SK-N-SH treated with all-trans-retinoic acid at 6 μM for 48 hours (cell line): Measurements from ENCODE around the gene PPM1H.

Source experiments
- ARNTL ChIP-seq: fragments of 450-650 bp; formaldehyde crosslinking; IDR thresholded peaks from 2 replicates; pipeline ENCODE4 v1.5.0; 2020; ENCODE audit warnings: low read depth, mild to moderate bottlenecking, moderate library complexity, borderline replicate concordance
- ISL1 ChIP-seq: fragments of 250-450 bp; sonication (Bioruptor Pico); IDR thresholded peaks from 2 replicates; pipeline ENCODE4 v2.1.2; 2022; ENCODE audit warnings: mild to moderate bottlenecking, moderate library complexity

DNA sequence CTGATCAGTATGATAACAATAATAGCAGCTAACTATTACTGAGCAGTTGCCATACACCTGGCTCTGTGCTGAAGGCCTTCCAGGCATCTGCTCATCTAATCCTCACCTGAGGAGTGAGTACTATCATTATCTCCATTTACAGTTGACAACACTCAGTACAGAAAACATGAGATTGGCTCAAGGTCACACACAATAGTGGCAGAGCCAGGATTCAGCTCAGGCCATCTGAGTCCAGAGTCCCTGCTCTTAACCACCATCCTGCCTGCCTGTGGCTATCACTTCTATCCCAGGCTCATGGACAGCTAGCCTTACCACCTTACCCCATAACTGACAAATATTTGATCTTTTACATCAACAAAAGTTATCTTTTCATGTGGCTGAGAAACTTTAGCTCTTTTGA lies 155.5 kb downstream of the PPM1H start:
- TF ChIP-seq ISL1 (no peak), ARNTL (CRISPR knock-in tag) (no peak)
